Measurements from ENCODE around the gene NR1D1. TPM values are rescaled to one million over a fixed set of nuclear protein-coding genes. Genes with fewer than 3 reads are reported as not detected.

The NR1D1 gene
- total RNA-seq, 1 donor from 2014 or later, result 3.6 TPM

- no peaks in the 10 kb centered on the region for H3K36me3 ChIP-seq (ENCODE audit: control insufficient read depth, insufficient read depth, low read length)
- TF ChIP-seq, protein P1, sequence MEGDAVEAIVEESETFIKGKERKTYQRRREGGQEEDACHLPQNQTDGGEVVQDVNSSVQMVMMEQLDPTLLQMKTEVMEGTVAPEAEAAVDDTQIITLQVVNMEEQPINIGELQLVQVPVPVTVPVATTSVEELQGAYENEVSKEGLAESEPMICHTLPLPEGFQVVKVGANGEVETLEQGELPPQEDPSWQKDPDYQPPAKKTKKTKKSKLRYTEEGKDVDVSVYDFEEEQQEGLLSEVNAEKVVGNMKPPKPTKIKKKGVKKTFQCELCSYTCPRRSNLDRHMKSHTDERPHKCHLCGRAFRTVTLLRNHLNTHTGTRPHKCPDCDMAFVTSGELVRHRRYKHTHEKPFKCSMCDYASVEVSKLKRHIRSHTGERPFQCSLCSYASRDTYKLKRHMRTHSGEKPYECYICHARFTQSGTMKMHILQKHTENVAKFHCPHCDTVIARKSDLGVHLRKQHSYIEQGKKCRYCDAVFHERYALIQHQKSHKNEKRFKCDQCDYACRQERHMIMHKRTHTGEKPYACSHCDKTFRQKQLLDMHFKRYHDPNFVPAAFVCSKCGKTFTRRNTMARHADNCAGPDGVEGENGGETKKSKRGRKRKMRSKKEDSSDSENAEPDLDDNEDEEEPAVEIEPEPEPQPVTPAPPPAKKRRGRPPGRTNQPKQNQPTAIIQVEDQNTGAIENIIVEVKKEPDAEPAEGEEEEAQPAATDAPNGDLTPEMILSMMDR (IDR thresholded peaks at IDR 0.05; ENCODE audit: insufficient read depth, low read length, poor library complexity, severe bottlenecking), result peak; percentile 6
Measured at GRCh38 chr17:40108970-40109824, 8.8 kb upstream of the NR1D1 start.

GRCh38 chr17:40107522-40108174 is 7.3 kb upstream of the NR1D1 start:
- H3K36me3 ChIP-seq (ENCODE audit: control insufficient read depth, insufficient read depth, low read length), result no peaks in the 10 kb centered on the region
- TF ChIP-seq, protein P1 (IDR thresholded peaks at IDR 0.05; ENCODE audit: insufficient read depth, low read length, poor library complexity, severe bottlenecking), result no peak

More at GRCh38 chr17:40108970-40109824, 8.8 kb upstream of the NR1D1 start:
- Histone ChIP-seq H3K4me3 (ENCODE audit: low read depth, low read length) (no peak overlapping the region), H3K27me3 (ENCODE audit: control insufficient read depth, insufficient read depth, low read length) (no peaks in the 10 kb centered on the region)
- no peak for DNase-seq (ENCODE audit: low read depth)

GRCh38 chr17:40106760-40107521 is 6.6 kb upstream of the NR1D1 start:
- TF ChIP-seq, protein P1 (IDR thresholded peaks at IDR 0.05; ENCODE audit: insufficient read depth, low read length, poor library complexity, severe bottlenecking), result no peak
- Histone ChIP-seq H3K36me3 (ENCODE audit: control insufficient read depth, insufficient read depth, low read length) (no peaks in the 10 kb centered on the region), H3K27me3 (ENCODE audit: control insufficient read depth, insufficient read depth, low read length) (no peaks in the 10 kb centered on the region), H3K4me3 (ENCODE audit: low read depth, low read length) (no peak overlapping the region)
- DNase-seq (ENCODE audit: low read depth), result no peak

More at GRCh38 chr17:40107522-40108174, 7.3 kb upstream of the NR1D1 start:
- Histone ChIP-seq H3K4me3 (ENCODE audit: low read depth, low read length) (no peak overlapping the region), H3K27me3 (ENCODE audit: control insufficient read depth, insufficient read depth, low read length) (no peaks in the 10 kb centered on the region)
- no peak for DNase-seq (ENCODE audit: low read depth)

GRCh38 chr17:40105861-40106759 is 5.7 kb upstream of the NR1D1 start:
- TF ChIP-seq, protein P1 (IDR thresholded peaks at IDR 0.05; ENCODE audit: insufficient read depth, low read length, poor library complexity, severe bottlenecking), result no peak
- Histone ChIP-seq H3K27me3 (ENCODE audit: control insufficient read depth, insufficient read depth, low read length) (no peaks in the 10 kb centered on the region), H3K4me3 (ENCODE audit: low read depth, low read length) (no peak overlapping the region), H3K36me3 (ENCODE audit: control insufficient read depth, insufficient read depth, low read length) (no peaks in the 10 kb centered on the region)
- no peak for DNase-seq (ENCODE audit: low read depth)

Data from kidney epithelial cell (primary cell).